CD4-positive, alpha-beta T cell treated with Interleukin-15 for 1 hour (primary cell): ENCODE results near the gene MUC21.
"Not testable (repeated sequence)": the region's sequence is repeated elsewhere in the genome, so short reads cannot be mapped to it uniquely, and the experiment has no call there.

Experiments used
- DNase-seq: peaks from one replicate; pipeline ENCODE4 v3.0.0-alpha.2; 2020

Gene MUC21

GRCh38 chr6:31010393-31011060 lies 27.0 kb downstream of the MUC21 start, which contains the start of gene MUC22:
TSS of gene MUC22 (plus strand) at chr6:31010474. CDS start at chr6:31010707, 233 bp downstream.
- DNase-seq: no peak

GRCh38 chr6:31011153-31011552 lies 27.6 kb downstream of the MUC21 start:
- DNase-seq: no peak

GRCh38 chr6:31016659-31017299 lies 33.3 kb downstream of the MUC21 start:
- DNase-seq: no peak

GRCh38 chr6:31017436-31017835 lies 33.9 kb downstream of the MUC21 start:
- not testable (repeated sequence) for DNase-seq

- DNase-seq: no peak
These were observed 36.5 kb downstream of the MUC21 start for GRCh38 chr6:31020057-31020456.

GRCh38 chr6:31020631-31021255 lies 37.2 kb downstream of the MUC21 start:
- not testable (repeated sequence) for DNase-seq

- DNase-seq: not testable (repeated sequence)
These were observed 38.4 kb downstream of the MUC21 start for GRCh38 chr6:31021705-31022531.

GRCh38 chr6:31025595-31025994 lies 42.1 kb downstream of the MUC21 start:
- no peak for DNase-seq

GRCh38 chr6:31031095-31031494 lies 47.6 kb downstream of the MUC21 start:
- DNase-seq: no peak

GRCh38 chr6:31033075-31033474 lies 49.6 kb downstream of the MUC21 start:
- no peak for DNase-seq

GRCh38 chr6:31035862-31036497 lies 52.5 kb downstream of the MUC21 start:
- no peak for DNase-seq

GRCh38 chr6:31037169-31037568 lies 53.7 kb downstream of the MUC21 start:
- no peak for DNase-seq

- no peak for DNase-seq
These were observed 54.2 kb downstream of the MUC21 start for GRCh38 chr6:31037682-31038081.

GRCh38 chr6:31038559-31038958 lies 55.0 kb downstream of the MUC21 start:
- no peak for DNase-seq
